Parathyroid adenoma (tissue), 2 donors: ENCODE results near the gene RLN3.

Source experiments
- H2AFZ ChIP-seq: fragments of 300-600 bp; sonication (generic); one replicate; pipeline ENCODE4 v1.7.0; 2017; ENCODE audit warnings: antibody characterized with exemption, mild to moderate bottlenecking
- H3K27ac ChIP-seq: fragments of 300-600 bp; sonication (generic); one replicate; pipeline ENCODE4 v1.7.0; 2017
- H3K27me3 ChIP-seq: fragments of 300-600 bp; sonication (generic); one replicate; pipeline ENCODE4 v1.7.0; 2017; ENCODE audit warnings: low read length; ENCODE audit not compliant: control insufficient read depth, insufficient read depth
- H3K36me3 ChIP-seq: fragments of 300-600 bp; sonication (generic); one replicate; pipeline ENCODE4 v1.7.0; 2017; ENCODE audit warnings: low read length; ENCODE audit not compliant: control insufficient read depth, insufficient read depth
- H3K4me1 ChIP-seq: fragments of 300-600 bp; sonication (generic); one replicate; pipeline ENCODE4 v1.7.0; 2017; ENCODE audit warnings: control low read depth
- H3K4me2 ChIP-seq: fragments of 300-600 bp; sonication (generic); one replicate; pipeline ENCODE4 v1.7.0; 2017; ENCODE audit warnings: low read length
- H3K4me3 ChIP-seq: fragments of 300-600 bp; sonication (generic); one replicate; pipeline ENCODE4 v1.7.0; 2017; ENCODE audit warnings: low read depth, low read length
- H3K79me2 ChIP-seq: fragments of 300-600 bp; sonication (generic); one replicate; pipeline ENCODE4 v1.7.0; 2017; ENCODE audit warnings: control low read depth
- H3K9ac ChIP-seq: fragments of 300-600 bp; sonication (generic); one replicate; pipeline ENCODE4 v1.7.0; 2017; ENCODE audit warnings: mild to moderate bottlenecking
- H3K9me3 ChIP-seq: fragments of 300-600 bp; sonication (generic); one replicate; pipeline ENCODE4 v1.7.0; 2017; ENCODE audit warnings: low read length; ENCODE audit not compliant: control insufficient read depth
- TF ChIP-seq, protein P1 (sequence below): fragments of 300-600 bp; sonication (generic); IDR thresholded peaks from one replicate; pipeline ENCODE4 v1.7.0; 2017; ENCODE audit warnings: antibody characterized with exemption, mild to moderate bottlenecking
- donor health status: primary hyperparathyroidism.

Gene RLN3

DNA sequence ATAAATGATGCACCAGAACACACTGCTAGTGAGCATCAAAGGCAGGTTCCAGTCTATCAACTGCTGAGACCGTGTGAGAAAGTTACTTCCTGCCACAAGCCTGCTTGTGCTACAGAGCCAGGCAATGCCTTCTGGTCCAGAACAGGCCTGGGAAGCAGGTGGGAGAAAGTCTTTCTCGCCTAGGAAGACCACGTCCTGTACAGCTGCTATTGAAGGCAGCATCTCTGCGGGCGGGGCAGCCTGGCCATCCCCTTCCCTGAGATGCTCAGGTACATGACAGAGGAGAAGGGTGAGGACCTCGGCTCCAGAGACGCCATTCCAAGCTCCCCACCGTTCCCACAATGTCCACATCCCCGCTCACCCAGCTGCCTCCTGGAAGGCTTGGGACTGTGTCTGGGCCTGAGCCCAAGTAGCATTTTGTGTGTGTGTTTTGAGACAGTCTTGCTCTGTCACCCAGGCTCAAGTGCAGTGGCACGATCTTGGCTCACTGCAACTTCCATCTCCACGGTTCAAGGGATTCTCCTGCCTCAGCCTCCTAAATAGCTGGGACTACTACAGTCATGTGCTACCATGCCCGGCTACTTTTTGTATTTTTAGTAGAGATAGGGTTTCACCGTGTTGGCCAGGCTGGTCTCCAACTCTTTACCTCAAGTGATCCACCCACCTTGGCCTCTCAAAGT lies 25.2 kb upstream of the RLN3 start:
- Histone ChIP-seq H3K36me3 (no peaks in the 10 kb centered on the region), H3K9ac (no peak overlapping the region), H3K27ac (peak overlapping the region; percentile 92), H3K4me3 (no peak overlapping the region), H3K4me1 (peaks cover 44% of the 10 kb centered on the region), H3K9me3 (no peaks in the 10 kb centered on the region), H2AFZ (peak overlapping the region; percentile 51), H3K27me3 (no peaks in the 10 kb centered on the region), H3K4me2 (peak overlapping the region; percentile 52), H3K79me2 (peaks cover 32% of the 10 kb centered on the region)
- TF ChIP-seq, protein P1, sequence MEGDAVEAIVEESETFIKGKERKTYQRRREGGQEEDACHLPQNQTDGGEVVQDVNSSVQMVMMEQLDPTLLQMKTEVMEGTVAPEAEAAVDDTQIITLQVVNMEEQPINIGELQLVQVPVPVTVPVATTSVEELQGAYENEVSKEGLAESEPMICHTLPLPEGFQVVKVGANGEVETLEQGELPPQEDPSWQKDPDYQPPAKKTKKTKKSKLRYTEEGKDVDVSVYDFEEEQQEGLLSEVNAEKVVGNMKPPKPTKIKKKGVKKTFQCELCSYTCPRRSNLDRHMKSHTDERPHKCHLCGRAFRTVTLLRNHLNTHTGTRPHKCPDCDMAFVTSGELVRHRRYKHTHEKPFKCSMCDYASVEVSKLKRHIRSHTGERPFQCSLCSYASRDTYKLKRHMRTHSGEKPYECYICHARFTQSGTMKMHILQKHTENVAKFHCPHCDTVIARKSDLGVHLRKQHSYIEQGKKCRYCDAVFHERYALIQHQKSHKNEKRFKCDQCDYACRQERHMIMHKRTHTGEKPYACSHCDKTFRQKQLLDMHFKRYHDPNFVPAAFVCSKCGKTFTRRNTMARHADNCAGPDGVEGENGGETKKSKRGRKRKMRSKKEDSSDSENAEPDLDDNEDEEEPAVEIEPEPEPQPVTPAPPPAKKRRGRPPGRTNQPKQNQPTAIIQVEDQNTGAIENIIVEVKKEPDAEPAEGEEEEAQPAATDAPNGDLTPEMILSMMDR: no peak

DNA sequence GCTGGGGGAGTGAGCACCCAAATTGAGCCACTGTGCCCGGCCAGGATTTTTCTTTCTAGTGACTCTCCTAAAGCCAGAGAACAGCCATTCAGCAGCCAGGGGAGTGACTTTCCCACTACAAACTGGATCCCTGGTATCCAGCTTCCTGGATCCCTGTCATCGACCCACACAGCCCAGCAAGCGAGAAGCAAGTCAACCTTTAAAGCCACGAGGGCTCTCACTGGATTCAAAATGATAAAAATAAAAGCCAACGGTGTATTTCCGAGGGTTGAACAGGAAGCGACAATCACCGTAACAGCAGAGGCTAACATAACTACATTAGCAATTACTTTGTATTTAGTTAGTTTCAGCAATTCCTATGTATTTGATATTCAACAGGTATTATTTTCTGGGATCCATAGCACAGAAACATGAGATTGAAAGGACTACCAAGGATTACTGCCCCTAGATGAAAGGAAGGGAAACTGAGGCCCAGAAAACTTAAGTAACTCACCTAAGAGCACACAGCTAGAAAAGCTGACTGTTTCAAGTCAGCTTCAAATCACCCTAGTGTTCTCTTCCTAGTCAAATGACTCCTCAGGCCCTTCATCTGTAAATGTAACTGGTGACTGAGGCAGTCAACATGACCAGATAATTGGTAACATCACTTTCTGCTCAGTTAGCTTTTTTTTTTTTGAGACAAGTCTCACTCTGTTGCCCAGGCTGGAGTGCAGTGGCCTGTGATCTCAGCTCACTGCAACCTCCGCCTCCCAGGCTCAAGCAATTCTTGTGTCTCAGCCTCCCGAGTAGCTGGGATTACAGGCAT lies 24.5 kb upstream of the RLN3 start:
- TF ChIP-seq, protein P1: no peak
- Histone ChIP-seq H3K4me3 (peak overlapping the region; percentile 1), H3K9ac (no peak overlapping the region), H3K27me3 (no peaks in the 10 kb centered on the region), H3K9me3 (no peaks in the 10 kb centered on the region), H3K27ac (peak overlapping the region; percentile 92), H3K79me2 (peaks cover 32% of the 10 kb centered on the region), H3K36me3 (no peaks in the 10 kb centered on the region), H3K4me2 (peak overlapping the region; percentile 52), H3K4me1 (peaks cover 44% of the 10 kb centered on the region), H2AFZ (peak overlapping the region; percentile 51)

DNA sequence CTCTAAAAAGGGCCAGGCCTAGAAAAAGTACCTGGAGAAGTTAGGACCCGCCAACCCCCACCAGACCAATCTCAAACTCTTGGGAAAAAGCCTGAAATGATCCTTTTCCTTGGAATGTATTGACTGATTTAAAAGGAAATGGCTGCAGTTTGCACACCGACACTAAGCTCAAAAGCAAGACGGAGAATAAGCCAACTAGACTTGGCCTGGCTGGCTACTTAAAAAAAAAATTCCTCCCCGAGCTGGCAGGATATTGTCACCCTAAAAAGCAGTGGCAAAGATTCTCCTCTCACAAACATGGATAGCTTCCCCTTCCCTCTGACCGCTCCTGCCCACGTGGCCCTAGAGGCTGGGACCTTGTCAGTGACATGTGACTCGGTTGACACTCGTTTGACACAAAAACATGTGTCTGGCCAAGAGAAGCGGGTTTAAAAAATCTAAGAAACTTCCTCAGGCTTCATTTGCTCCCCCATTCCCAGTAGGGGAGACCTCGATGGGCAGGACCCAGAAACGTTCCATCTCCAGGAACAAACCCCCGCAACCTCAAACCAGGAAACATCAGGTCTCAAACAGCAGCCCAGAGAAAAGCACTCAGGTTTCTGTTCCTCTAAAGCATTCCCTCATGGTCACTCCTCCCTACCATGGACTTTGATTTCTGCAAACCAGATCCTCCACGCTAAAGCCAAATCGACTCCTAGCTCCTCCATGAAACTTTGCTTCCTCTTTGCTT lies 23.2 kb upstream of the RLN3 start:
- H2AFZ ChIP-seq: peak overlapping the region; percentile 10
- H3K9me3 ChIP-seq: no peaks in the 10 kb centered on the region
- TF ChIP-seq, protein P1: no peak
- H3K36me3 ChIP-seq: no peaks in the 10 kb centered on the region
- peak overlapping the region; percentile 45 for H3K4me3 ChIP-seq
- peak overlapping the region; percentile 32 for H3K4me2 ChIP-seq
- H3K27me3 ChIP-seq: no peaks in the 10 kb centered on the region
- peaks cover 44% of the 10 kb centered on the region for H3K4me1 ChIP-seq
- H3K27ac ChIP-seq: peak overlapping the region; percentile 92
- H3K9ac ChIP-seq: no peak overlapping the region
- H3K79me2 ChIP-seq: peaks cover 19% of the 10 kb centered on the region

DNA sequence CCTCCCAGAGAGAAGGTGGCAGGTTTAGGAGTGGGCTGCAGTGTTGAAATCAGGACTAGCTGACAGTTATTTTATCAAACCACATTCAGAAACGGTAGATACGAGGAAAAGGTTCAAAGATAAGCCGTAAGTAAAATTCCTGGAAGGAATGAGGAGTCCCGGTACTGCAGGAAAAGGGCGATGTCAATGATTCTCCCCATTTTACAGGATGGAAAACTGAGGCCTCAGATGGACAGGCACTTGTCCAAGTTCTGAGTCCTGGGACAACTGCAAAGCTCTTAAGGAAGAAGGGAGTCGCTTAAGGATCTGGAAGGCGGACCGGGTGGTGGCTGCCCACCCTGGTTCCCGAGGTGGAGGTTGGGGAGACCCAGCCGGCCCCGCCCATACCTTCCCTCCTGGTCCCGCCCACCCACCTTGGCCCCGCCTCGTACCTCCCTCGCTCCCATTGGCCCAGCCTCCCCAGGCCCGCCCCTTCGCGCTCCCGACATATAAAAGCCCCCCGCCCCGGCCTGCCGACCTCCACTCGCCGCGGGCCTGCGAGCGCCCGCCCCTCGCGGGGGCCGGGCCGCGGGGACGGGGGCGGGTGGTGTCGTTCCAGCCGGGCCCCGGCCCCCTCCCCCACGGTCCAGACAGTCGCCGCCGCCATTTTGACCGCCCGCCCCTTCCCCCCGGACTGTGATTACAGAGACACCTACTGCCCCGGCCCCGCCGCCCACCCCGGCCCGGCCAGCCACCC lies 22.4 kb upstream of the RLN3 start:
- Histone ChIP-seq H3K27me3 (no peaks in the 10 kb centered on the region), H3K36me3 (no peaks in the 10 kb centered on the region), H3K4me1 (peaks cover 43% of the 10 kb centered on the region), H3K4me3 (peak overlapping the region; percentile 95), H3K9me3 (no peaks in the 10 kb centered on the region), H3K79me2 (peaks cover 12% of the 10 kb centered on the region), H2AFZ (peak overlapping the region; percentile 10), H3K27ac (peak overlapping the region; percentile 92), H3K9ac (peak overlapping the region; percentile 99), H3K4me2 (peak overlapping the region; percentile 98)
- TF ChIP-seq, protein P1: no peak
